HG03354 (cell line): ENCODE results near the gene ANO3.
"Not testable (repeated sequence)": the region's sequence is repeated elsewhere in the genome, so short reads cannot be mapped to it uniquely, and the experiment has no call there.

Experiments
- ATAC-seq: cut with Tn5 transposase; IDR thresholded peaks from one replicate; pipeline ENCODE4 v1.9.1; 2021; ENCODE audit warnings: mild to moderate bottlenecking; ENCODE audit not compliant: unreplicated experiment, poor library complexity, severe bottlenecking

The ANO3 gene

DNA sequence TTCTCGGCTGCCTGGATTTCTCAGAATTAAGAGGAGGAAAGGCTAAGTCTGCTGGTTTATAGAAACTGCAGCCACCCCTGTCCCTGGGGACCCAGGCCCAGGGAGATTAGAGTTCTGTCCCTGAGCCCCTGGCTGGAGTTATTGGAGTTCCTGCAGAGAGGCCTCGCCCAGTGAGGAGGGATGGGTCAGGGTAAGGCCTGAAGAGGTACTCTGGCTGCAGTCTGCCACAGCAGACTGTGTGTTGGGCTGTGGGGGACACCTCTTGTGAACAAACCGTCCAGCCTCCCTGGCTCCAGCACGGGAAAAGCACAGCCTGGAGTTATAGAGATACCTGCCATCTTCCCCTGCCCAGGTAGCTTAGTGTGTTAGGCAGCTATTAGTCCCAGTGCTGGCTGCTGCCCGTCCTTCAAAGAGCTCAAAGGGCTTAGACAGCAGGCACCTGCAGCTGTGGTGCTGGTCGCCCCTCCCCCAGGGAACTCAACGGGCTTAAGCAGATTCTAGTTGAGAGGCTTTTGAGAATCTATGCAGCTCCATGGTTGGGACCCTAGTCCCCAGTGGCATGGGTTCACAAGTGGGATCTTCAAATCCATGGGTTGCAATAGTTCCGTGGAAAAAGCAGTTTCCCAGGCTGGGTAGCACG lies 276.7 kb downstream of the ANO3 start:
- no peak for ATAC-seq

GRCh38 chr11:26613759-26614158 lies 281.8 kb downstream of the ANO3 start:
- no peak for ATAC-seq

GRCh38 chr11:26618441-26618840 lies 286.5 kb downstream of the ANO3 start:
- ATAC-seq = no peak

DNA sequence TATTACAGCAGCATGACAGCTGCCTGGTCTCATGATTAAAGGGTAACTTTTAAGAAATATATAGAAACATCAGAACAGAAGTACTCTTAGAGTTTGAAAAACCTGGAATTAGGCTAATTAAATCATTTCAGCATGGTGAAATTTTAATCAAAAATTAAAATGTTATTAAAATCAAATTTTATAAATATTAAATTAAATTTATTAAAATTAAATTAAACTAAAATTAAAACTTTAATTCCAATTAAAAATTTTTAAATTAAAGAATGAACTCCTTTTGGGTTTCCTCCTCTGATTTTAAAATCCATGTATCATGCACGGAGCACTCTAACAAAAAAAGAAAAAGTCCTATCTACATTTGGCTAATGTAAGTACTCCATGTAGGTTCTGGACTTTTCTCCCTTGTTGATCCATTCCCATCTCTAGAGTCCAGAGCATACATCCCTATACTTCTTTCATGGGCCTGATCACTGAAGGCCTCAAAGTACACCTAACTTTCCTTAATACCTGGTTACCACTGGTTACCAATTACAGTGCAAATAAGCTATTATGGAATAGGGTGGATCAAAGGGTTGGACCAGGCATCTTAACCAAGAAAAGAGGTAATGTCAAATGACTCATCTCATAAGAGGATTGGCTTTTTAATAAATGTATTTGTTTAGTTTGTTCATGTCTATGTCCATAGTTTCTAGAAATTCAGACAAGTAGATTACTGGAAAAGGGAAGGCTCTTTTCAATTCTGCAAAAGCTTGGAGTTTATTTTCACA lies 288.5 kb downstream of the ANO3 start:
- ATAC-seq = no peak

DNA sequence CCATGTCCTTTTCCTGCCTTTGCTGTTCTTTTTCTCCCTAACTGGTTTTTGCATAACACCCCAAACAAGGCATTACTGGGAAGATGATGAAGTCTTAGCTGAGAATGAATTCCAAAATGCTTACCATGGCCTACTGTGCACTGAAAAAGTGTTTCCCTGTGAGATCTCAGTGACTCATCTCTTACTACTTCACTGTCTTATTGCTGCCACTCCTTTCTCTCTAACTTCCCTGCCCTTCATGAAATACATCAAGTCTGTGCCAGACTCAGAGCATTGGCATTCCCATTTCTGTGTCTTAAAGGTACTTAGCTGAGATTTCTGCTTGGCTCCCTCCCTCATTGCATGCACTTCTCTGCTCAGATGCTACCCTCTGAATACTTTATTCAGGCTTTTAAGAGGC lies 289.2 kb downstream of the ANO3 start:
- ATAC-seq = no peak

DNA sequence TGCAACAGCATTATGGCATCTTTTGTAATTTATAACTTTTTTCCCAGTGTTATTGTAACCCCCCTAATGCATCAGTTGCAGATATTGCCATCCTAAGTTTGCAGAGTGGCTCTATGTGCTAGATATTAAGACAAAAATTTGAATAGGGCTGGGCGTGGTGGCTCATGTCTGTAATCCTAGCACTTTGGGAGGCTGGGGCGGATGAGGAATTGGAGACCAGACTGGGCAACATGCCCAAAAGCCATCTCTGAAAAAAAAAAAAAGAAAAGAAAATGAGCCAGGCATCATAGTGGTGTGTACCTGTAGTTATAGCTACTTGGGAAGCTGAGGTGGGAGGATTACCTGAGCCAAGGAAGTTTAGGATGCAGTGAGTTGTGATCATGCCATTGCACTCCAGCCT lies 290.3 kb downstream of the ANO3 start:
- no peak for ATAC-seq

DNA sequence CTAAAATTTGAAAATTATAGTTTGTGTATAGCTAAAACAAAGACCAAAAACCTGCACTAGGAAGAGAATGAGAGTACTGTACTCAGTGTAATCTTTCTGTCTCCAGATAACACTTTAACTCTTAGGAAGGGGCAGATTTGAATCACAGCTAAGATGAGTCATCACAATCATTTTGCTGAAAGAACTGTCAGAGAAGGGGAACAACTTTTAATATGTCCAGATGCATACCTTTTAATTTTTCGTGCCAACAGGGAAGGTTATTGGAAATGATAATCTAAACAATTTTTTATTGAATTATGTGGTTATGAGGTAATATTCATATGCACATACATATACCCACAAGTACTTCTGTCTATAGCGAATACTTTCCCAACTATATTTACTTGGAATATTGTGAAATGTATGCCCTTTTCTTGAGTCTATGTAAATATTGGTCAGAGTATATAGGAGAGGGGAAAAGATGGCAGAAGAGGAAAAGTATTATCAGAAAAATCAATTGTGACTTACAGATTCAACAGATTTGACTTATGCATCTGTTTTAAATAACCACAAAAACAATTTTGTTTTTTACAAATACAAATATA lies 291.2 kb downstream of the ANO3 start:
- ATAC-seq = no peak

- no peak for ATAC-seq
Measured at GRCh38 chr11:26626346-26626745, 294.4 kb downstream of the ANO3 start.

- ATAC-seq = no peak
Measured at GRCh38 chr11:26632691-26633159, 300.8 kb downstream of the ANO3 start.

GRCh38 chr11:26643314-26643713 lies 311.4 kb downstream of the ANO3 start:
- ATAC-seq = not testable (repeated sequence)

GRCh38 chr11:26649884-26650283 lies 318.0 kb downstream of the ANO3 start:
- ATAC-seq = peak; percentile 96

GRCh38 chr11:26651916-26652315 lies 320.0 kb downstream of the ANO3 start:
- ATAC-seq = no peak

DNA sequence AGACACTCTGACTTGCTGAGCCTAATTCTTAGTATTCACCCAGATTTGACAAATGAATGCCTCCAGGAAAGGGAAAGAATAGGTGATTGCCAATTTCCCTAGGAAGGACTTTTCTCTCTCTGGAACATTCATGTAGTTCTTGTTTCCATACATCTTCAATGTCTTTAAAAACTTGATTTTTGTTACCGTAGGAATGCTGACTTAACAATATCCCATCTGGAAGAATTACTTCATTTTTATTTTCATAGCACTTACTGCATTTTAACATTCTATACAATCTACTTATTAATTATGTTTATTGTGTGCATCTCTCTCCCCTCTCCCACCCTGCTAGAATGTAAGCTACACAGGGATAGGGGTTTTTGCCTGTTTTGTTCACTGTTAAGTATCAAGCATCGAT lies 323.4 kb downstream of the ANO3 start:
- no peak for ATAC-seq

GRCh38 chr11:26662916-26663315 lies 331.0 kb downstream of the ANO3 start:
- no peak for ATAC-seq

GRCh38 chr11:26665036-26665435 lies 333.1 kb downstream of the ANO3 start:
- no peak for ATAC-seq

DNA sequence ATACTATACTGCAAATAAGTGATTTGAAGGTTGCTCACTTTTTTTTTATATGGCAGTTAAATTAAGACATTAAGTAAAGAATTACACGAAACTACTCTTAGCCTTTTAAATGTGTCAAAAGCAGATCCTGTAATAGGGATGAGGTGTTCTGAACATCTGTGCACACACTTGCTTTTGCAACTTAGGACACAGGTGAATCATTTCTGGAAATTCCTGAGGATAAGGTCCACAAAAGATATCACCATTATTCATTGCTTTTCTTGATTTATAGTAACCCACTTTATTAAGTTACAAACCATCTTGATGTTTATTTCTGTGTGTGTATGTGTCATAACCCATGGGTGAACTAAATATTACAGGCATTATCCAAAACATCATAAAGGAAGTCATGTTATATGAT lies 334.0 kb downstream of the ANO3 start:
- ATAC-seq = no peak

- ATAC-seq = no peak
Measured at GRCh38 chr11:26675233-26675928, 343.5 kb downstream of the ANO3 start.

GRCh38 chr11:26676641-26677040 lies 344.7 kb downstream of the ANO3 start:
- no peak for ATAC-seq

DNA sequence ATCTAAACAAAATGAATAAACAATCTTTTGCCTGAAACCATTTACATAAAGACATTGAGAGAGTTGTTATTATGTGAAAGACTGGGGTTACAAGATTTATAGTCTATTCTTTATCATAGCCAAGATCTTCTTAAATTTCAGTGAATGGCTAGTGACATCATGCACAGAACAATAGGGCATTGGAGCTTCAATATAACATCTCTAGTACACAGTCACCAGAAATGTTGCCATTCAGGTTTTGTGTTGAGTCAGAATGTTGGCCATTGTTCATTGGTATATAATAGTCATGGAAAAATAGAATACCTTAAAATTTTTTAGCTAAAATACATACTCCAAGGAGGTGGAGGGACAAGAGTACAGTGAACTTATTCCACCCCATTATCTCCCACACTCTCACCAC lies 345.6 kb downstream of the ANO3 start:
- ATAC-seq = no peak

GRCh38 chr11:26687351-26687750 lies 355.4 kb downstream of the ANO3 start:
- ATAC-seq = no peak
